HG02798 (cell line): ENCODE data around the gene DAPK1.

Source experiments
- ATAC-seq: cut with Tn5 transposase; IDR thresholded peaks from one replicate; pipeline ENCODE4 v1.9.1; 2021; ENCODE audit warnings: mild to moderate bottlenecking; ENCODE audit not compliant: unreplicated experiment, poor library complexity

The DAPK1 gene

DNA sequence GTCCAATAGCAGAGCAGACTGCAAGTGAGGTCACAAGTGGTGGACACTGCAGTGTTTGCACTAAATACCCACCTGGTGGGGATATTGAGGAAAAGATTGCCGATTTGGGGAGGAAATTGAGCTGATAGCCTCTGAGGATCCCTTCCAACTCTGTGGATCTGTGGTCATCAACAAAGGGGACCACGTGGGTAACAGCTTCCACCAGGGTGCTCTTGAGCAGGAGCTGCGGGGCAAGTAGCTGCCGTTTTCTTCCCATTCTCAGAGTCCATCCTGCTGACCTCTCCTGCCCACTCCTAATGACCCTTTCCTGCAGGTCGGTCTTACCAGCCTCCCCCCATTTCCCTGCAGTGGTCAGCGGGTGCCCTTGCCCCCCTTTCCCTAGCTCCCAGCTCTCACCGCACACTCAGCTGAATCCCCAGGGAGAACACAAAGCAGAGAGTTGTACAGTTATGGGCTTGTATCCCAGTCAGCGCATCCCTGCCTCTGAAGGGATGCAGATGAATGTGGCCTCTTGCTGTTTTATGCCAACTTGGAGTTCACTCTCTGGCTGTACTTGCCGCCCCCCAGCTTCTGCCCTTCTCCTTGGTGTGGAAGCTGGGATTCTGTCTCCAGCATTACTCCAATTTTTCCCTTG, 18.0 kb downstream of the DAPK1 start:
- no peak for ATAC-seq

DNA sequence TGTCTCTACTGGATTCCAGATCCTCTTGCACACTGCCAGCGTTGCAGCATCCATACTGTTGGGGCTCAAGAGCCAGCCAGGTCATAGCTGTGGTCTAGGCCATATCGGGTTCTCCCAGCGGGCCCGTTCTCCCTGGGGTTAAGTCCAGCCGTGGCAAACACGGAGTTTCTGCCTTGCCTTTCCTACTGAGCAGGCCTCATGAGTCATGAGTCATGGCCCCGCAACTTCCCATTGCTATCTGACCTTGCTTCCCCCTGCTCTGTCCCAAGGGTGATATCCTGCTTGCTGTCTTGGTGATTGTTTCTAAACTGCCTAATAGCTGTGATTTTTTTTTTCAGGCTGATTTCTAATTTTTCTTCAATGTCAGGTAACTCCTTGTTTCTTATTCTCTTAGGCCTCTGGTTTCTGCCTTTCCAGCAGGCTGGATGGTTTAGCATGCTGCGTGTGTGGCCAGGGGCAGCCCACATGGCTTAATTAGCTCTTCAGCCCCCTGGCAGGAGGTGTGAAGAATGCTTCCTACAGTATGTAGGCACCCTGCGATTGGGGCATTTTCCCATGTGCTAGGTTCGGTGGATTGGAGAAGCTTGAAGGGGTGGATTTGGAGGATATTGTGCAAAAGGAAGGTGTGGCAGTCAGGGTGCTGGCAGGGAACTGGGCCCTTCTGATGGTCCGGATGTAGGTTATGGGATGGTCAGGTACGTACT, 18.7 kb downstream of the DAPK1 start:
- no peak for ATAC-seq

DNA sequence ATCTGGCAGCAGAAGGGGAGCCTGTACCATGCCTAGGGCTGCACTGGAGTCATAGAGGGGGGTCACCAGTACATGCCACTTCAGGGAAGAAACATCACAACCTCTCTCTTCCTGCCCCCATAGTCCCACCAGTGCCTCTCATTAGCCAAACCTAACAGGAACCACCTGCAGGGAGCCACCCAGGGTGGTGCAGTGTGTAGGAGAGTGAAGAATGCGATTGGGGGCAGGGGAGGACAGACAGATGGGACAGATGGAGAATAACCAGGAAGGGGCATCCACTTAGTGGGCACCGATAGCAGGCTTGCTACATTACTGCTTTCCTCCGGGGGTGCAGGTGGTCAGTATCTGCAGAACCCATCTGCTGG, 19.2 kb downstream of the DAPK1 start:
- ATAC-seq: no peak

DNA sequence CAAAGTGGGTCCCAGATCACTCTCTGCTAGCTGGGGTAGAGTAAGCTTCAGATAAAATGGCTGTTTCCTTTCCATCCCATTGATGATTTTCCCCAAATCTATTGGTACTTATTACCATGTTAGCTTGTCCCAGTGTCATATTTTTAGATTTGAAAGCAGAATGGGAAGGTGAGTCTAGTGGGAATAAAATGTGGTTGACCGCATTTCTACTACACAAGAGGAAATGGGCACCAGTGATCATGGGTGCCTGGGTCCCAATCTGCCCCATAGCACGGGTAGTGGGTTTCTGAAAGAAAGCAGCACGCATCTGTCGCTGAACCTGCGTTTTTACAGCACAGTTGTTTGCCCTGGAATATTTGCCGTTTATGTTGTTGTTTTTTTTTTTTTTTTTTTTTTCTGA, 20.1 kb downstream of the DAPK1 start:
- ATAC-seq: no peak

DNA sequence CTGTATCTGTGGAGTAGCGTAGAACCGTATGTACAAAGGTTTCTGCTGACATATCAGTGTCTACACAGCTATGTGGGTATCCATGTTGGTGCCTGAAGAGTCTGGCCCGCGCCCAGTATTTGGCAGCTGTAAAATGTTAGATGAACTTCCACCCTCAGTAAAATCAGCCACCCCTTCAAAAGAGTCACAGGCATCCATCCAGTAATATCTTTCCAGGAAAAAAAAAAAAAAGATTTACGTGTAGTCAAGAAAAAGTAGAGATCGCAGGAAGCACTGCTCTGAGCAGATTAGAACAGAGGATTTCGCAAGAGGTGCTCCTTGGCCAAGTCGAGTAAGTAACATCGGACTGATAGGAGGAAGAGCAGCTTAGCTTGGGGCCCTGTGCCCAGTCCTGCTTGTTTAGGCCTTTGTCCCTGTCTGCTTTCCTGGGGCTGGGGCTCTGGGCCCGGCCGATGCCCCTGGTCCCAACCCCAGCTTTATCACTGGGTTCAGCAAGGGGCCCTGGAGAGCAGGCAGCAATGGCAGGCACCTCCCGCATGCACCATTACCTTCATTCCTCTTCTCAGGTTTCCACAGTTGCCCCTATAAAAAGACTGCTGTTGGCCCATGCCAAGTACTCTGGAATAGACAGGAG, 21.2 kb downstream of the DAPK1 start:
- ATAC-seq: no peak

DNA sequence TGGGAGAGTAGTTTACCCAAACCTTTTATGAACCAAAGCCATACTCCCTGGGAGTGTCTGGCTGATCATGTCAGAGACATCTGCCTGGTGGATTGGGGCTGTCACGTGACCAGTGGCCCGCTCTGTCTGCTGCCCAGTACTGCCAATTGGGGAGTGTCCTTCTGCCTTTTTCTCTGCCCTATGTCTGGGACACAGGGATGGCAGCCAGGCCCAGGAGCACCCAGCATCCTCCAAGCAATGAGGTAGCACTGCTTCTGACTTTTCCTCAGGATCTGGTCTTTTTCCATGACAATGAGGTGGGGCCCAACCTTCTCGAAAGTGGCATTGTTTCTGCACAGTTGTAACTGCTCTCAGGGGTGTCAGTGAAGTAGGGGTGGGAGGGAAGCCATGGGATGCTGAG, 21.8 kb downstream of the DAPK1 start:
- ATAC-seq: no peak

DNA sequence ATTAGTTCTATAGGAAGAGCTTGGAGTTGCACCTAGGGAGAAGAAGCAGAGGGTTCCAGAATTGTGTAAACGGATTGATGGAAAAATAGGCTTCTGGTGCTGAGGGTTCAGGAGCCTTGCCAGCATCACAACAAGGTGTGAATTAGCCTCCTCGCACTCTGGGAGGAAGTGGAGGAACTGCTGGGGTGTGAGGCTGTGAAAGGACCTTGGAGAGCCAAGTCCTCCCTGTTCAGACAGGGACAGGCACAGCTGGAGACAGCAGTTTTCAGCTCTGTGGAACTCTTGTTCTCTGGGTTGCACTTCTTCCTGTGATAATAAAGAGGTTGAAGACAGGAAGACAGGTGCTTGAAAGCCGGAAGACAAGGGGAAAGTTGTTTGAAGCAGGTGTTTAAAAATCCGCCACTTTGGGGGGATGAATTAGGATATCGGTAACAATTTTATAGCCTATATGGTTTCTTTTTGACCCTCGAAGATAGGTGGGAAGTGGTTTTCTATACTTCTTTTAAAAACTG, 22.6 kb downstream of the DAPK1 start:
- no peak for ATAC-seq

DNA sequence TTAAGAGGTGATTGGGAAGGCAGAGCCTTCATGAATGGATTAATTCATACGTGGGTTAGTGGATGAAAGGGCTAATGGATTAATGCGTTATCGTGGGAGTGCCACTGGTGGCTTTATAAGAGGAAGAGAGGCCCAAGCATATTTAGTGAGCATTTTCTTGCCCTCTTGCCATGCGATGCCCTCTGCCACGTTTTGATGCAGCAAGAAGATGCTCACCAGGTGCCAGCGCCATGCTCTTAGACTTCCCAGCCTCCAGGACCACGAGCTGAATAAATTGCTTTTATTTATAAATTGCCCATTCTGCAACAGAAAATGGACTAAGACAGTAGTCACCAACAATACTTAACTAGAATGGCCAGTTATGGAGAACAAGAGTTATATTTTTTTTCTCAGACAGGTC, 24.2 kb downstream of the DAPK1 start:
- ATAC-seq: no peak

DNA sequence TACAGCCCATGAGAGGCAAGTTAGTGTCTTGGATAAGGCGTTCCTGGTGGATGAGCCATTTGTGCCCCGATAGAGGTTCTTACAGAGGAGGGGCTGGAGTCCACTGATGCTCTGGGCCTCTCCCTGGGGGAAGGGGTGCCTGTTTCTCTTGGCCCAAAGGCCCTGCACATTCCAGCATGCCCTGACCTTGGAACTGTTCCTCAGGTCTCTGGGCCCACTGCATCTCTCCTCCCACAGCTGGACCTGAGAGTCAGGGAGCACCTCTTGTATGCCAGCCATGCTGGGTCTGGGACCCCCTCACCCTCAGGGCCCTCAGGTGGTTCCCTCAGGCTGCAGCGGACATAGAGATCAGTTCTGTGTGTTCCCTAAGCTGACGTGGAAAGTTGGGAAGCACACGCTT, 26.4 kb downstream of the DAPK1 start:
- ATAC-seq: no peak

DNA sequence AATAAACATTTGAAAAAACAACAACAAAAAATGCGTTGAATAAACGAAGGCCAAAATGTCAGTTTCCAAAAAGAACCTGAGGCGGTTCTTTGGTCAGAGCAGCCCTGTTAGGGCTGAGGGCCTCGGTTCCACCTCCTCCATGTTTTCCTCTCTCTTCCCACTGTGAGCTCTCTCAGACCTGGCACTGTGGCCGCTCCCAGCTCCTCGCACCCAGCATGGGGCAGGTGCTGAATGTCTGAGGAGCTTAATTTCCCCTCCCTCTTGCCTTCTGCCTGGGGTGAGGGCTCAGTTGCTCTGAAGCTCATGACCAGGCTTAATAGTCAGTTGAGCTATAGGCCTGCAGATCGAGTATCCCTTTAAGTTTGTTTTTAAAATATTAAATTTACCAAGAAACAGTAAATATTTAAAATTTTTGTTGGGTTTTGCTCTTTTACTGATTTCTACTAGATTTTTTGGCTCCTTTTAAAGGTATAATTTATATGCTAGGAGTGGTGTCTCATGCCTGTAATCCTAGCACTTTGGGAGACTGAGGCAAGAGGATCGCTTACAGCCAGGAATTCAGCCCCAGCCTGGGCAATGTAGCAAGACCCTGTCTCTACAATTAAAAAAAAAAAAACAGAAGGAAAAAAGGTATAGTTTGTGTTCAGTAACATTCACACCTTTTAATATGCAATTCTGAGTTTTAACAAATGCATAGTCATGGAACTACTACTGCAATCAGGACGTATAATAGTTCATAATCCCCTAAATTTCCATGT, 28.1 kb downstream of the DAPK1 start:
- ATAC-seq: no peak

DNA sequence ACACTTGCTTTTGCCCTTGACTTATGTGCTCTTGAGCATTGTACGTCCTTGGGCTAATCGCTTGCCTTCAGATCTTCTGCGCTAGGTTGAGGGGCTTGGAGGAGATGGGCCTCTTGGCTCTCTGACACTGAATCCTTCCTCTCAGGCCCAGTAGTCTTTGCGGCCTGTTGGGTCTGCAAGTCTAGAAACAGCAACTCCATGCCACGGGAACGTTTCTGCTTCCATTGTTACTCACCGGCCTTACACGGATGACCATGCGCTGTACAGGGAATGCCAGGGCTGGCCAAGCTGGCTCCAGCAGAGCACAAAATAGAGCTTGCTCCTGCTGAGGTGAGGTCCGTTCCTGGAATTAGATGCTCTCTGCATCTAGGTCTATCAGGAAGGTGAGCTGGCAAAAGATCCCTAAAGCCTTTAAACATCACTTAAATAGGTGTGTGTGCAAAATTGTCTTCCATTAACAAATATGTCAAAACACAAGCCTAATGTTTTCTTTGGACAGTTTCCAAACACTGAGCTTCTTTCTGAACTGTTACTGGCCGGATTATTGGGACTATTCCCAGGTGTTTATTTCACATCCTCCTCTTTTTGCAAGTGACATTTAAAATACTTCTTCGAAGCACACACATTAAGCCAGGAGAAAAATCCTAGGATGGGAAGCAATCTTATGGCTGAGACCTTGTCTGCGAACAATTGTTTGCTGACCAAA, 29.7 kb downstream of the DAPK1 start:
- no peak for ATAC-seq

DNA sequence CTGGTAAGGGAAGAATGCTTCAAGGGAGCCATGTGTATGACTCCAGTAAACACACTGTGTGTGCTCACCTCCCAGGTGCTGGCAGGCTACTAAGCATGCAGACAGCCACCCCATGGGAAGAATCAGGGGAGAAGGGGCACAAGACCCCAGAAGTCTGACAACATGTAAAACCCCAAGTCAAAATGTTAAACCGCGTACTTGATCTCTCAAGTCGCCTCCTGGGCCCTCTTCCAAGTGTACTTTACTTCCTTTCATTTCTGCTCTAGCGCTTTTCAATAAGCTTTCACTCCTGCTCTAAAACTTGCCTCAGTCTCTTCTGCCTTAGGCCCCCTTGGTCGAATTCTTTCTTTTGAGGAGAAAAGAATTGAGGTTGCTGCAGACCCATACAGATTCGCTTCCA, 31.3 kb downstream of the DAPK1 start:
- ATAC-seq: no peak

DNA sequence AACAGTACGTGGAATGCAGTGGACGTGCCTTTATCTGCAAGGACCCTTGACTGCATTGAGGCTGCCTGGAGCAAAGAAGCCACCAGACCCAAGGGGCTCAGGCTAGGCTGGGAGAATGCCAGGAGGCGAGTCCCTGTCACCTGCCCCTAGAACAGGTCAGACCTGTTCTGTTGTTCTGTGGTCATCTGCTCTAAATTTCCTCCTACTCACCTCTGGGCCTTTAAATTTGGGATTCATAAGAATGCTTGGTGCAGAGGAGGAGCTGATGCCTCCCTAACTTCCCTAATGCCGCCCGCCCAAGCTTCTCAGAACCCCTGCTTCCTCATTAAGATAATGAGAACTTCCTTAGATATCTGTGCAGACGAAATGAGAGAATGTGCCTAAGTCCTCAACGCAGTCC, 32.0 kb downstream of the DAPK1 start:
- no peak for ATAC-seq

DNA sequence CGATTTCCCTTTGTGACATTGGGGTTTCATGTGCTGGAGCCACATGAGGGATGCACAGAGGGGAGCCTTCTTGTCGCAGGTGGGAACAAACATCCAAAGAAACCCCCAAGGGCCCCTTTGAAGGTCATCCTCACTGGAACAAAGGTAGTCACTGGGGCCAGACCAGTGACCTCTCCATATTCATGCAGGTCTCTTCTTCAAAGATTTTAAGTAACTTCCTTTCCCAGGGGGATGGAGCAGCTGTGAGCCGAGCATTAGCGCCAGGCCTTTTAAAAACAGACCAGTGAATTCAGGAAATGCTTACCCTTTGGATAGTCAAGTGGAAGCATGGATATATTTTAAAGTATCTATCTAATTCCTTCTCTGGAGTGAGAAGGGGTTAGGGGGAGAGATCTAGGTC, 33.0 kb downstream of the DAPK1 start:
- no peak for ATAC-seq

DNA sequence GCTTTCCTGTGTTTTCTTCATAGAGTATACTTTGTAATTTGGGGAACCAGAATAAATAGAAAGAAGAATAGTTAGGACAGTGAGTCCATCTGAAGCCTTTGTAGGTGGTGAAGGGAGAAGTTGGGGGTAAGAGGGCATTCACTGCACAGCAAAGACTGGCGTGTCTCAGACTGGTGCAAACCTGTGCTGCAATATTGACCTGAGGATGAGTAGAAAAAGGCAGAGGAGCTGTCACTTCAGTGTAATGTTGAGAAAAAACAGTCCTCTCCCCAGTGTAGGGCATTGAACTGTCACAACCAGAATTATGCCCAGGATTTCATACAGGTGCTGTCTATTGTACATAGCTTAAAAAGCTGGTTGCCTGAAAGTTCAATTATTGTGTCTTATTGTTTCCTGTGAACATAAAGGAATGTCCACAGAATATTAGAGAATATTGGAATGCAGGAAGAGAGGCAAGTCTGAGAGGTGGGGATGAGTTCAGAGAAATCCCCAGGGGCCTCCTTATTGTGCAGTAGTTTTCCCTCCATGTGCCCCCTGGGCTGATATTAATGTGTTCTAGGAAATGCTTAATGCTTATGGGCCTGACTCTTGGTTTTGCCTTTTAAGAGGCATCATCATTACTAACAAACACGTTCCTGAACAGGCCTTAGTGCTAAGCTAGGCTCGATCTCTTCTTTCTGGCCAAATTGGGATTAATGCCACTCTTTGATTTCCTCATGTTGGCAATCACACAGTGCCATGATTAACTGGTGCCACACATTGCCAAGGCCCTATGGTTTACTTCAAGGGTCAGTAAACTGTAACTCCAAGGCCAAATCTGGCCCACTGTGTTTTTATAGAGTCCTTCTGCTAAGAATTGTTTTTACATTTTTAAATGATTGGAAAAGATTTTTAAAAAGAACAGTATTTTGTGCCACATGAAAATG, 34.0 kb downstream of the DAPK1 start:
- no peak for ATAC-seq

DNA sequence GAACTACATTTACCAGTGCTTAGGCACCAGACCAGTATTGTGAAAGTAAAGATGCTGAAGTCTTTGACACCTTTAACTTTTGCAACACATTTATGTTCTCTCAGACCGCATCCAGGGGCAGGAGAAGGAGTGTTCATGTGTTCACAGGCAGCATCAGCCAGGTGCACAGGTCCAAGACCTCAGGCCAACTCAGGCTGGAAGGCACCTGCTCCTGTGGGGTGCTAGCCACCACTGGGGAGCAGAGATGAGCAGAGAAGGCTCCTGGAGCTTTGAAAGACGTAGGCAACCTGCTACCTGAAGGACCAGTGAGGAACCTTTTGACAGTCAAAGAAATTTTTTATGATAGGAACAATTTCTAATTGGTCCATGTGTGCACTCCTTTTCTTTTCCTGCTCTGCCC, 35.6 kb downstream of the DAPK1 start:
- ATAC-seq: no peak

DNA sequence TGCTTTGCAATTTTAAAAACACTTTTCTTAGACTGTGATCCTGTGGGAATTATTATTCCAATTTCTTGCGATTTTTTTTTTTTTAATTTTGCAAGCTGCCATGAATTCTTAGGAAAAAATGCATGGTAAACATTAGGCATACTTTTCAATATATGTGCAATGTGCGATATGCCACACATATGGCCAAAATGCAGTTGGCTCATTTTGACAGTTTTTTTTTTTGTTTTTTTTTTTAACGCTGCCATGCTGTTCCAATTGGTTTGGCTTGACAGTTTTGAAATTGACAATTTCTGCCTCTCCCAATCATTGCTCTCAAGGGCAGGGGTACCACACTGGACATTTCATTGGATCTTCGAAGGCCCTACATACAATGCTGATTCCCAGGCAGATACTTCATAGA, 36.4 kb downstream of the DAPK1 start:
- ATAC-seq: no peak

DNA sequence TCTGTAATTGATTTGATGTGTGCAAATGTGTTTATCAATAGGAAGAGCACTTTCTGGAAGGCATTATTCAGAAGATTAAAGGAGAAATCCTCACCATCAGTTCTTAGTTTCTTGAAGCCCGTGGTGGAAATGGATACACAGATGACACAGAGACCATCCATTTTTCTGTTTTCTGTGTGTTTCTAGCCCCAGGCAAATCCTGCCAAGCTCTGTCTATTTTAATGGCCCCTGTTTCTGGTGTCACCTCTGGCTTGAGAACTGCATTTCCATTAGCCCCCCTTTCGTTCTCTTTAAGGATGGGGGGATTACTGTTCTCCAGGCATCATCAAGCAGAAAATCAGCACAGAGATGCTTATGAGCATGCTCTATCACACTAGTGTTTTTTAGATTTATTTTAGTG, 37.3 kb downstream of the DAPK1 start:
- no peak for ATAC-seq

DNA sequence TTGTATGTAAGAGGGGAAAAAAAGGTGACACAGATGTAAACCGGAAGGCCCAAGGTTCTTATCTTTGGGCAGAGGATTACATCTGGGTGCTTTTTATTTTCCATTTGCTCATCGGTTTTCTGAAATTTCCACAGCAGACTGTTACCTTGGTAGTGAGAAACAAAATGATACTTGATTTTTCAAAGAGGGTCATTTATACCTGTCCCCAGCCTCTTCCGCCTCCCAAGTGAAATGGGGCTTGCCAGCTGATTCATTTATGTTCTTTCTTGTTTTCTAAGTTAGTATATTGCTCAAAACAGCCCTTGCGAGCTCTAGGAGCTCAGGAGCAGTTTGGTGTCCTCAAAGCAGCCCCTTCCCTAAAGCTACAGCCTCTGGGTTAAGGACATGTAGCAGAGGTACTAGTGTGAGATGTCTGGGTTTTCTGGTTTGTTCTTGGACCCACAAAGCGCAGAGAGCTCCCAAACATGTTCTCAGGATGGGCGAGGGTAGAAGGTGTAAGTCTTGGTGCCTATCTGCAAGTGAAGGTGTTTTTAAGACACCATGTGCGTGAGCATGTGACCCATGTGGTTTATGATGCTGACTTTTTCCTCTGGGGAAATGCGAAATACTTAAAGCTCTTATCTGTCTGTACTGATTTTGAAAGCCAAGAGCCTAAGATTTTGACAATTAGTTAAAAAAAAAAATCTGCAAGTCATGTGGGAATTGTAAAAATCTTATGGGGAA, 38.3 kb downstream of the DAPK1 start:
- peak; percentile 76 for ATAC-seq
